Measurements from ENCODE around the gene MAPK1IP1L. TPM values are rescaled to one million over a fixed set of nuclear protein-coding genes. Genes with fewer than 3 reads are reported as not detected.

Gene MAPK1IP1L
- total and polyA plus RNA-seq, 2 of the 8 experiments (the other 6 are each of a cell fraction or from before 2014, with no cell fraction given), result 111 to 228 TPM

- Histone ChIP-seq H2BK15ac (ENCODE audit: low read length) (no peak overlapping the region), H3K4me1 (replicated peaks in 1 of 4; ENCODE audit: control insufficient read depth in 3 of 4, insufficient read depth in 4 of 4, low read length in 3 of 4) (peaks cover 0 to 10% (median 1%) of the 10 kb centered on the region in 4 experiments; a peak in 2 of 7 replicates), H3K14ac (ENCODE audit: insufficient read length) (no peak overlapping the region), H3K4me2 (ENCODE audit: insufficient read depth in 1 of 2, low read depth in 2 of 2, low read length in 2 of 2) (peak overlapping the region; percentile 70 to 97), H2AK5ac (ENCODE audit: low read depth, low read length) (no peak overlapping the region), H4K5ac (ENCODE audit: insufficient read length, low read depth, low read length) (no peak overlapping the region), H3K23ac (ENCODE audit: insufficient read length) (no peak overlapping the region), H3K27ac (ENCODE audit: low read depth, low read length) (no peak overlapping the region), H3K9ac (replicated peaks in 1 of 4; ENCODE audit: extremely low read depth in 1 of 4, low read depth in 3 of 4, low read length in 3 of 4) (peak overlapping the region in 1 of 4 experiments; percentile 61; a peak in 4 of 7 replicates), H2BK12ac (ENCODE audit: low read depth, low read length) (no peak overlapping the region), H3K23me2 (ENCODE audit: low read depth, low read length) (peaks cover 7% of the 10 kb centered on the region), H2BK20ac (ENCODE audit: low read length) (no peak overlapping the region), H4K20me1 (replicated peaks in 1 of 2; ENCODE audit: control insufficient read depth in 1 of 2, insufficient read depth in 2 of 2, low read length in 2 of 2) (no peaks in the 10 kb centered on the region), H3K4ac (replicated peaks; ENCODE audit: insufficient read length, low read depth, low read length) (no peak overlapping the region), H3K9me3 (ENCODE audit: insufficient read depth in 2 of 2, low read depth in 1 of 2, low read length in 1 of 2) (no peaks in the 10 kb centered on the region), H3K36me3 (ENCODE audit: control insufficient read depth in 2 of 4, insufficient read depth in 4 of 4, low read length in 3 of 4) (peaks cover 0 to 20% (median 5%) of the 10 kb centered on the region in 4 experiments; a peak in 4 of 8 replicates), H2BK5ac (ENCODE audit: low read depth, low read length) (no peak overlapping the region), H3K18ac (ENCODE audit: extremely low read depth, low read length) (no peak overlapping the region), H3K79me2 (ENCODE audit: control insufficient read depth in 1 of 2, insufficient read depth in 2 of 2, low read length in 2 of 2) (peaks cover 18 to 78% of the 10 kb centered on the region in 2 experiments; a peak in 3 of 4 replicates), H3K4me3 (ENCODE audit: extremely low read depth in 1 of 4, insufficient read depth in 2 of 4, low read depth in 3 of 4, low read length in 4 of 4) (peak overlapping the region; percentile 89 to 96 (median 94)), H2AFZ (ENCODE audit: low read length) (no peak overlapping the region), H3K79me1 (ENCODE audit: low read depth, low read length) (no peaks in the 10 kb centered on the region), H2BK120ac (replicated peaks; ENCODE audit: low read depth, low read length) (no peak overlapping the region), H4K8ac (ENCODE audit: extremely low read depth, insufficient read depth, low read length) (no peak overlapping the region), H4K91ac (replicated peaks; ENCODE audit: insufficient read length, low read length) (no peak overlapping the region), H3K56ac (replicated peaks; ENCODE audit: insufficient read length, low read depth, low read length) (no peak overlapping the region), H3K27me3 (replicated peaks in 1 of 4; ENCODE audit: control insufficient read depth in 3 of 4, extremely low read depth in 1 of 4, insufficient read depth in 3 of 4, low read length in 3 of 4) (no peaks in the 10 kb centered on the region)
- ChIA-PET CTCF (ENCODE audit: partially characterized antibody) (interaction anchor here (0.5 to 2.9 kb wide), 5 partner anchors 11 to 409 kb away, joined by 3 to 22 read pairs (median 4); partner anchors contain the start of gene MAPK1IP1L), POLR2A (ENCODE audit: partially characterized antibody) (interaction anchor here (0.7 to 8.5 kb wide), 6 partner anchors 11 to 194 kb away, joined by 4 to 101 read pairs (median 9); partner anchors contain the start of gene MAPK1IP1L)
- FAIRE-seq (no peak), DNase-seq (ENCODE audit: low read depth in 1 of 2, low spot score in 2 of 2) (no peak)
- 76% methylated on average over 4 of the region's 4 CpGs; no CpG with 5 or more reads in 1 of the 2 experiments for WGBS, 2 experiments (ENCODE audit: extremely low coverage in 1 of 2, insufficient coverage in 1 of 2, insufficient read length in 1 of 2, insufficient replicate concordance in 2 of 2, low coverage in 1 of 2, low lambda C conversion rate in 2 of 2, missing lambda C conversion rate in 1 of 2)
- TF ChIP-seq E2F6 (IDR thresholded peaks at IDR 0.05), result no peak
- no peak for TF ChIP-seq SP1 (IDR thresholded peaks at IDR 0.05; ENCODE audit: low read depth, low read length)
Measured at GRCh38 chr14:55028476-55028875, 23.0 kb upstream of the MAPK1IP1L start.

Measured in H1 (cell line).